Activated CD8-positive, alpha-beta memory T cell treated with anti-CD3 and anti-CD28 coated beads, Interleukin-2, amount 50 U/mL, for 1 hour (primary cell): Measurements from ENCODE around the gene CELA3B.
A peak's percentile ranks its signal among the peaks of the same experiment; 100 is the strongest.
"Not testable (repeated sequence)": the region's sequence is repeated elsewhere in the genome, so short reads cannot be mapped to it uniquely, and the experiment has no call there.

ENCODE experiments used
- DNase-seq: peaks from one replicate; pipeline ENCODE4 v3.0.0-alpha.2; 2020; ENCODE audit errors: extremely low read depth

CELA3B gene

GRCh38 chr1:22012752-22013151 lies 35.9 kb downstream of the CELA3B start:
- DNase-seq: not testable (repeated sequence)

- DNase-seq: not testable (repeated sequence)
Observed at GRCh38 chr1:22014575-22015206, 37.9 kb downstream of the CELA3B start.

- peak; percentile 36 for DNase-seq
Observed at GRCh38 chr1:22018583-22019559, 42.0 kb downstream of the CELA3B start.

- DNase-seq: no peak
Observed at GRCh38 chr1:22021061-22021460, 44.2 kb downstream of the CELA3B start.

- DNase-seq: peak; percentile 65
Observed at GRCh38 chr1:22024485-22025367, 47.9 kb downstream of the CELA3B start.

- DNase-seq: peak; percentile 90
Observed at GRCh38 chr1:22025368-22026155, 48.7 kb downstream of the CELA3B start.

GRCh38 chr1:22026924-22027289 lies 50.1 kb downstream of the CELA3B start:
- DNase-seq: no peak

- no peak for DNase-seq
Observed at GRCh38 chr1:22030057-22030456, 53.2 kb downstream of the CELA3B start.

GRCh38 chr1:22030473-22030872 lies 53.7 kb downstream of the CELA3B start:
- DNase-seq: no peak

GRCh38 chr1:22031214-22031962 lies 54.6 kb downstream of the CELA3B start:
- DNase-seq: no peak

- not testable (repeated sequence) for DNase-seq
Observed at GRCh38 chr1:22034834-22035233, 58.0 kb downstream of the CELA3B start.

- DNase-seq: no peak
Observed at GRCh38 chr1:22037520-22037919, 60.7 kb downstream of the CELA3B start.

- DNase-seq: no peak
Observed at GRCh38 chr1:22038036-22038435, 61.2 kb downstream of the CELA3B start.
